IPS-18a (cell line): Measurements from ENCODE around the gene PRSS12.
"Not testable (repeated sequence)": the region's sequence is repeated elsewhere in the genome, so short reads cannot be mapped to it uniquely, and the experiment has no call there.

Experiments
- H3K27ac ChIP-seq: one replicate; pipeline ENCODE4 v1.5.1; 2013; ENCODE audit warnings: low read length
- H3K27me3 ChIP-seq: one replicate; pipeline ENCODE4 v1.6.1; 2013; ENCODE audit warnings: mild to moderate bottlenecking, low read length; ENCODE audit not compliant: control insufficient read depth, insufficient read depth
- H3K36me3 ChIP-seq: one replicate; pipeline ENCODE4 v1.6.1; 2013; ENCODE audit warnings: low read depth, low read length; ENCODE audit not compliant: control insufficient read depth
- H3K4me1 ChIP-seq: one replicate; pipeline ENCODE4 v1.6.1; 2013; ENCODE audit warnings: low read depth, low read length; ENCODE audit not compliant: control insufficient read depth
- H3K4me3 ChIP-seq: one replicate; pipeline ENCODE4 v1.5.1; 2013; ENCODE audit warnings: low read length
- H3K9ac ChIP-seq: one replicate; pipeline ENCODE4 v1.6.1; 2013; ENCODE audit warnings: mild to moderate bottlenecking, low read length, moderate library complexity
- H3K9me3 ChIP-seq: one replicate; pipeline ENCODE4 v1.6.1; 2013; ENCODE audit warnings: low read depth, low read length; ENCODE audit not compliant: control insufficient read depth

The PRSS12 gene

DNA sequence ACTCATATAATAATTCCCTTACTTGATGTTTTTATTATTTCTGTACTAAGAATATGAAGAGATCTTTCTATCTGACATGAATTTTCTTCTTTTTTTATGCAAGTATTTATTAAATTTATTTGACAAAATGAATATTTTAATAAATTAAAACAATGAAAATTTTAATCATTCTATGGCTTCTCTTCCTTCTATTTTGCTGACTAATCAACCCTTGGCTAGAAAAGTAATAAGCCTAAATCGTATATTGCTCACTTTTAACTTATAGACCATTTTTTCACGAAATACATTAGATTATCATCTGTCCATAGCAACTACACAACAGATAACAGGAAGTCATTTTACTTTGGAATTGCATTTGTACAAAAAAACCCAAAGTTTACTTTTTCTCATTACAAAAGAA lies 38.6 kb downstream of the PRSS12 start:
- H3K9ac ChIP-seq: no peak overlapping the region
- no peaks in the 10 kb centered on the region for H3K27me3 ChIP-seq
- no peaks in the 10 kb centered on the region for H3K9me3 ChIP-seq
- H3K27ac ChIP-seq: no peak overlapping the region
- H3K36me3 ChIP-seq: no peaks in the 10 kb centered on the region
- no peak overlapping the region for H3K4me3 ChIP-seq
- no peaks in the 10 kb centered on the region for H3K4me1 ChIP-seq

DNA sequence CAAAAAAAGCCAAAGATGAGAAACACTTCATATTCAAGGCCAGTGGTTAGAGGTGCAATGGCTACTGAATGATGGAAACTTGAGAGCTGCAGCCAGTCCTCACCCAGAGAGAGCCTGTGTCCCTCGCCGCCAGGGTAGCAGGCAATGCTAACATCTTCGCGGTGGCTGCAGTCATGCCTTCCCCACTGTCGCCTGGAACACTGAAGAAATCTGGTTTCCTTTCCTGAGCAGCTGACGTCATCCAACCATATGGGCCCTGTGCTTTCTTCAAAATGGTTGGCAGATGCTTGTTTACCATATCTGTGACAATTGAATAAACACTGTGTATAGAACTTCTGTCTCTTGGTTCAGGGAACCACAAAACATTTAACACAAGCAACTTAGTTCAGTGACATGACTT lies 39.7 kb downstream of the PRSS12 start:
- no peaks in the 10 kb centered on the region for H3K27me3 ChIP-seq
- no peak overlapping the region for H3K27ac ChIP-seq
- no peak overlapping the region for H3K9ac ChIP-seq
- no peak overlapping the region for H3K4me3 ChIP-seq
- no peaks in the 10 kb centered on the region for H3K9me3 ChIP-seq
- peaks cover 2% of the 10 kb centered on the region for H3K4me1 ChIP-seq
- H3K36me3 ChIP-seq: no peaks in the 10 kb centered on the region

DNA sequence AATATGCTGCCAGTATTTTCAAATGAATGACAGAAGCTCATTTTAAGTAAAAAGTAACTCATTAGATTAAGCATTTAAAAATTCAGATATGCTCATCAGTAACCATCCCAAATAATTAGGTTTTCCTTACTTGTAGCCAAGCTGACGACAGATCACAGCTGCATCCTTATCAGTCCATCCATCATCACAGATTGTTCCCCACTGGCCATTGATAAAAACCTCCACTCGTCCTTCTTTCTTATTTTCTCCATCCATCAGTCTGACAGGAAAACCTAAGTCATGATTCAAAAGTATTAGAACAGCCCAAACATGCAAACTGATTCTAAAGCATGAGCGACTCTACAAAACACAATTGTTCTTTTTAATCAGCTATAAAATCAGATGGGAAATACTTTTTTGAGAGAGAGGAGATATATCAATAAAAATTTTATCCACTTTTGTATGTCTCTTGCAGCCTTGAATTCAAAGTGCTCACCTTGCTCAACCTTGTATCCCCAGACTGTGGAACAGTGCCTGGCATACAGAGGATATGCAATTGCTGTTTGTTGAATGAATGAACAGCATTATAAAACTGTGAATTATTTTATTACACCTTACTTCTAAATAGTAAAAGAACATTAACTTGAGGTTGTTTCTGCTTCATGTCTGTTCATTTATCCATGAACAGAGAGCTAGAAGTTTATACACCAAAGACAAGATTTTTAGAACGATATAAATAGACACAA lies 44.3 kb downstream of the PRSS12 start:
- H3K27me3 ChIP-seq: no peaks in the 10 kb centered on the region
- no peak overlapping the region for H3K9ac ChIP-seq
- no peaks in the 10 kb centered on the region for H3K9me3 ChIP-seq
- H3K36me3 ChIP-seq: no peaks in the 10 kb centered on the region
- peaks cover 9% of the 10 kb centered on the region for H3K4me1 ChIP-seq
- no peak overlapping the region for H3K27ac ChIP-seq
- H3K4me3 ChIP-seq: no peak overlapping the region

DNA sequence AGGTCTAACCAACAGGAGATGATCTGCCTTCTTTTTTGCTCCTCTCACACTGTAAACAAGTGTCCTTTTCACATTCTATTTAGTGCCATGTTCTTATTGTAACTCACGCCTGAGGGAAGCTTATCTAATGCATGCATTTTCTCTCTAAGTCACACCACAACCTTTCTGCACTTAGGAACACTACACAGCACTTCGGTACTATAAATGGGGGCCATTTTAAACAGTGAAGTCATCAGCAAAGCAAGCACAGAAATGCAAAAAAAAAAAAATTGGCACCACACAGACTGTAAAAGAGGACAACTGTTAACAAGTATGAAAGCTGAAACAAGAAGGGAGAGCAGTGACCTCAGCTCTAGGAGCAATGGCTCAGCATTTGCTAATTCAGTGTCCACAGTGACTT lies 45.2 kb downstream of the PRSS12 start:
- Histone ChIP-seq H3K27me3 (no peaks in the 10 kb centered on the region), H3K9ac (no peak overlapping the region)

DNA sequence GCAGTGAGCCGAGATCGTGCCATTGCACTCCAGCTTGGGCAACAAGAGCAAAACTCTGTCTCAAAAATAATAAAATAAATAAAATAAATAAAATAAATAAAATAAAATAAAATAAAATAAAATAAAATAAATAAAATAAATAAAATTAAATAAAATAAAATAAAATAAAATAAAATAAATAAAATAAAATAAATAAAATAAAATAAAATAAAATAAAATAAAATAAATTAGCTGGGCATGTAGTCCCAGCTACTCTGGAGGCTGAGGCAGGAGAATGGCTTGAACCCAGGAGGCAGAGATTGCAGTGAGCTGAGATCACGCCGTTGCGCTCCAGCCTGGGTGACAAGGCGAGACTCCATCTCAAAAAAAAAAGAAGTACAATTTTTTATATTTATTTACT lies 53.2 kb downstream of the PRSS12 start:
- not testable (repeated sequence) for H3K9ac ChIP-seq, H3K4me1 ChIP-seq, H3K9me3 ChIP-seq, H3K27ac ChIP-seq, H3K4me3 ChIP-seq, H3K27me3 ChIP-seq, H3K36me3 ChIP-seq

More for the DNA sequence above, 45.2 kb downstream of the PRSS12 start:
- Histone ChIP-seq H3K4me1 (peaks cover 9% of the 10 kb centered on the region), H3K36me3 (no peaks in the 10 kb centered on the region), H3K4me3 (no peak overlapping the region), H3K27ac (no peak overlapping the region), H3K9me3 (no peaks in the 10 kb centered on the region)

DNA sequence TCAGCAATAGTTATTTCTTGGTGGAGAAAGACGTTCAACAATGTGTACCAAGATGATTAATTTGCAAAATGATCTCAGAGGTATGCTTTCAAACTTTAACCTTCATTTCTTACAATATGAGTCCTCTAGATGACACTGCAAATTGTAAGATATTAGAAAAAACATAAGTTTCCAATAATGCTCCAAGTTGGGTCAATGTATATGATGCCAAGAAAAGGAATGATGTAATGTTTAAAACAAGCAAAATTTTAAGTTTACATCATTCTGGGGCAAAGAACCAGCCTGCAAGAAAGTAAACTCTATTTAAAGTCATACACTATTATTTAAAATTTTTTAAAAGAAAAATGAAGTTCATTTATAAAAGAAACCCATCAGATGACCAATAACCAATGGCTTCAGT lies 56.1 kb downstream of the PRSS12 start:
- H3K27me3 ChIP-seq: no peaks in the 10 kb centered on the region
- no peak overlapping the region for H3K9ac ChIP-seq
- H3K4me3 ChIP-seq: no peak overlapping the region
- H3K27ac ChIP-seq: no peak overlapping the region
- H3K36me3 ChIP-seq: no peaks in the 10 kb centered on the region
- no peaks in the 10 kb centered on the region for H3K4me1 ChIP-seq
- no peaks in the 10 kb centered on the region for H3K9me3 ChIP-seq

DNA sequence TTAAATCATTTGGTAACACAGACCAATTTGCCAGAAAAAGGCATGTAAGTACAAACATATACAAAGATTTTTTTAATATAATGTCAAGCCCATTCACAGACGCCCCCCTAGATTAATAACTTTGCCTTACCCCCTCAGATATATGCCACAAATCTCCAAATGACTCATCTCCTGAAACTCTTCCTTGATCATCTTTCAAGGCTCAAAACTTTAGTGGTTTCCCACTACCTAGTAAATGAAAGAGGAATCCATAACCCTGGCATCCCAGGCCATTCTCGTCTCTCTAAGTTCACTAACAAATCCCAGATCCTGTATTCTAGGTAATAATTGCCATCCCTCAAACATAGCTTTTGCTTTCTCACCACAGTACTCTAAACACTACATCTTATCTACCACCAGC lies 61.9 kb downstream of the PRSS12 start:
- H3K9me3 ChIP-seq: no peaks in the 10 kb centered on the region
- H3K4me3 ChIP-seq: no peak overlapping the region
- H3K9ac ChIP-seq: no peak overlapping the region

DNA sequence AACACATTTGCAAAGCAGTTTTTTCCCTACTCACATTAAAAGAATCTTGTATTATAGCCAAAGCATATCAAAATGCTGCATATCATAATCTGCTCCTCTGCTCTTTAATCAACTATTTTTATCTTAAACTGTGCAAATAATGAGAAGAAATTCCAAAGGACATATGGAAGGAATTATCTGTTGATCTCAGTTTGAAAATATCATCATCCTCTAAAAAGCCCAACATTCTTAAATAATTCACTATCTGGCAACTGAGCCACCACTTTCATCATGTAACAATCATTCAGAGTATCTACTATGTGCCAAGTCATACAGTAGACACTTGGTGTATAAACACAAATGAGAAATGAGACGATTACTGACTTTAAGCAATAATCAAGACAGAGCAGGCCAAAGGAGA lies 63.0 kb downstream of the PRSS12 start:
- H3K9ac ChIP-seq: no peak overlapping the region
- no peaks in the 10 kb centered on the region for H3K4me1 ChIP-seq
- H3K4me3 ChIP-seq: no peak overlapping the region
- H3K27me3 ChIP-seq: no peaks in the 10 kb centered on the region
- H3K9me3 ChIP-seq: no peaks in the 10 kb centered on the region
- H3K36me3 ChIP-seq: no peaks in the 10 kb centered on the region
- no peak overlapping the region for H3K27ac ChIP-seq

More for the DNA sequence above, 61.9 kb downstream of the PRSS12 start:
- Histone ChIP-seq H3K36me3 (no peaks in the 10 kb centered on the region), H3K4me1 (no peaks in the 10 kb centered on the region), H3K27me3 (no peaks in the 10 kb centered on the region), H3K27ac (no peak overlapping the region)

DNA sequence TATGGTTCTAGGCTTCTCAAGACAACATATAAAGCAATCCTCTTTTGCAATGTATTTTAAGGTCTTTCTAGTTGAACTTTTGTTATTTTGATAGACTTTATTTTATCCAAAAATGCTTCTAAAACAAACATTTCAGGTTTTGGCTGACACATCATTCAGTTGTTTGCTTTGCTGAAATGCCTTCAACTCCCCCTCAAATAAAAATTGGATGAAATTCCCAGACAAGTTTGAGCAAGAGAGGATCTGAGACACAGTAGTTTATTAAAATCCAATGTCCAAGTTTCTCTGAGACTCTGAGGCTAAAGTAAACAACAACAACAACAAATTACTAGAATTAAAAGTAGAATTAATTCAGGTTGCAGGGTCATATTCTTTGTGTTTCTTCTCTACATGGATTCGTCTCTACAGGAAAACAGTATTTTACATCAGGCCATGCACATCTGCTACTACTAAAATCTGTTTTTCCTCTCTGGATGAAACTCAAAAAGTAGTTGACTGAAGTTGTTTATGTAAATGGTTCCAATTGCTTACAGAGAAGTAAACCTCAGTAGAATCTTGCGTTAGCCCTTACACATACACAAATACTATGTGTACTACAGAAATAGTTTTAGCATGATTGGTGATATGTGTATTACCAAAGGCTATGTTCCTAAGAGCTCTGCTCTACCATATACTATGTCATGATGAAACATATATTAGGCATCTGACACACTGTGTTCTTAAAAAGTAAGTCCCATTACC lies 64.9 kb downstream of the PRSS12 start:
- Histone ChIP-seq H3K9me3 (no peaks in the 10 kb centered on the region), H3K9ac (no peak overlapping the region), H3K4me1 (no peaks in the 10 kb centered on the region), H3K36me3 (no peaks in the 10 kb centered on the region), H3K27ac (no peak overlapping the region), H3K27me3 (no peaks in the 10 kb centered on the region), H3K4me3 (no peak overlapping the region)

DNA sequence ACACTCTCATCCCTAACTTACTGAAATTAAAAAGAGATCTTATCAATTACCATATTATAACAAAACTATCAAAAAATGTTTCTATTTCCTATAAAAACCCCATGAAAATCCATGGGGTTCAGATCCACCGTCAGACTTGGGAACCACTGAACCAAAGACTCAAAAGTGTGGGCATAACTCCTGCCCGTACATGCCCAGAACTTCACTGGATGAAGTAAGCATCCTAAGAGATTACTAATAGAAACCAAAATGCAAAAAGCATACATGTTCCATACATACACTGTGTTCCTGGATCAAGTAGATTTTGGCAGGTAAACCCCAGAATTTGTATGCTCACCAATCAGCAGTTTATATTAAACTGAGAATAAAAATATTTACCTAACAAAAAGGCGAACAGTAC lies 66.1 kb downstream of the PRSS12 start:
- Histone ChIP-seq H3K4me1 (no peaks in the 10 kb centered on the region), H3K27me3 (no peaks in the 10 kb centered on the region), H3K4me3 (no peak overlapping the region), H3K36me3 (peaks cover under 1% of the 10 kb centered on the region), H3K9me3 (no peaks in the 10 kb centered on the region), H3K27ac (no peak overlapping the region), H3K9ac (no peak overlapping the region)

DNA sequence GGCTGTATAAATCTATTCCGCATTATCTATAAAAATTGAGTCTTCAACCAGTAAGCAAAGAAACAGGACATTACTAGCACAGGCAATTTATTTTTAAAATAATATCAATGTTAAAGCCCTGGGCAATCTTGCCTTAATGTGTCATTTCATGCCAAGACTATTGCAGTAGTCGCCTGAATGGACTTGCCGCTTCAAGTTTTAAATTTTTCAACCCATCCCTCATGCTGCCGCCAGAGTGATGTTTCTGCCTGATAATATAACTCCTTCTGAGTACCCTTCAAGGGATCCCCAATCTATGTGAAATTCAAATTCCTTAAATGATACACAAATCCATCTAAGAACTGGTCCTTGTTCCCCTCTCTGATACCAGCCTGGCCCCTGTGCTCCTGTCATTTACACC lies 66.9 kb downstream of the PRSS12 start:
- H3K9ac ChIP-seq: no peak overlapping the region
- H3K4me1 ChIP-seq: peaks cover under 1% of the 10 kb centered on the region
- H3K4me3 ChIP-seq: no peak overlapping the region
- no peaks in the 10 kb centered on the region for H3K27me3 ChIP-seq
- peaks cover 8% of the 10 kb centered on the region for H3K36me3 ChIP-seq
- no peaks in the 10 kb centered on the region for H3K9me3 ChIP-seq
- no peak overlapping the region for H3K27ac ChIP-seq

DNA sequence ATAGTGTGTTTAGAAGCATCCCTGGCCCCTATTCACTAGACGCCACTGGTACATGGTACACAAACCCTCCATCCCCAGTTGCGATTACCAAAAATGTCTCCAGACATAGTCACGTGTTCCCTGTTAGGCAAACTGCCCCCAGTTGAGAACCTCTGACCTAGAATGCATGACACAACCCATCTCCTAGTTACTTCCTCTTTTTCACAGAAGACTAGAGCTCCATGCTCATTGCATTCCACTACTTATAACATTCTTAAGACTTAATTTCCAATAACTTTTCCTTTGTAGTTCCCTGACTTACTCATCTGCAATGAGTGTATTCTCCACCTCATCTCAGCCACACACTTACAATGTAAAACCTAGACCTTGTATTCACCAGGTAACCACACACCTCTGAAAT lies 68.6 kb downstream of the PRSS12 start:
- Histone ChIP-seq H3K27me3 (no peaks in the 10 kb centered on the region), H3K27ac (no peak overlapping the region), H3K9me3 (no peaks in the 10 kb centered on the region), H3K36me3 (peaks cover 25% of the 10 kb centered on the region), H3K4me3 (no peak overlapping the region), H3K9ac (no peak overlapping the region), H3K4me1 (peaks cover 13% of the 10 kb centered on the region)
